ENCODE results near the gene ZBTB20. TPM values are rescaled to one million over a fixed set of nuclear protein-coding genes. Genes with fewer than 3 reads are reported as not detected.

Gene ZBTB20
- polyA plus RNA-seq, 1 donor from 2014 or later: 4.8 TPM

DNA sequence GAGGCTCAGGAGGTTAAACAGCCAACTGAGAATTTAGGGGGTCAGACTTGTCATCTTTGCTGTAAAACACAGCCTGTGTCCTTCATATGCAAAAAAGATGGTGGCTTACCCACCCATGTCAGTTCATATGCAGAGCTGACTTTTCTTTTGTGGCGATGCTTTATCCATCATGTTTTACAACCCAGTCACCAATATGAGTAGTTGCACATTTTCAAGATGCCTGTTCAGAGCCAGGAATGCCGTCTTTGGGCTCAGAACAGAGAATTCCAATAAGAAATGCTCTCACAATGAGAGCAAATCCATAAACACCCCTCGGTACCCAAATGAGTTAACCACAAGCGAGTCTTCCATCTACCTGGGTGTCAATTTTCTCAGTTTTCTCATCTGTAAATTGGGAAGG, 769.7 kb downstream of the ZBTB20 start:
- Histone ChIP-seq H2AFZ (ENCODE audit: low read depth, low read length) (no peak overlapping the region), H3K79me2 (replicated peaks; ENCODE audit: insufficient read depth, low read length) (no peaks in the 10 kb centered on the region), H3K36me3 (ENCODE audit: insufficient read depth, low read length) (peaks cover 22% of the 10 kb centered on the region), H3K27me3 (ENCODE audit: insufficient read depth, low read depth, low read length) (no peaks in the 10 kb centered on the region), H3K9me3 (ENCODE audit: low read length) (no peaks in the 10 kb centered on the region), H3K9me2 (ENCODE audit: insufficient read depth, low read length) (no peaks in the 10 kb centered on the region), H4K20me1 (ENCODE audit: insufficient read depth) (no peaks in the 10 kb centered on the region), H3F3A (ENCODE audit: insufficient read depth, low read length, poor library complexity, severe bottlenecking) (no peaks in the 10 kb centered on the region), H3K4me3 (ENCODE audit: low read length) (no peak overlapping the region), H3K9ac (ENCODE audit: low read length) (no peak overlapping the region), H3K27ac (ENCODE audit: low read length) (no peak overlapping the region), H3K4me2 (ENCODE audit: low read length) (no peak overlapping the region)
- no peak for TF ChIP-seq EP300 (conservative IDR thresholded peaks at IDR 0.05; ENCODE audit: poor library complexity, severe bottlenecking)
- TF ChIP-seq, protein P1, sequence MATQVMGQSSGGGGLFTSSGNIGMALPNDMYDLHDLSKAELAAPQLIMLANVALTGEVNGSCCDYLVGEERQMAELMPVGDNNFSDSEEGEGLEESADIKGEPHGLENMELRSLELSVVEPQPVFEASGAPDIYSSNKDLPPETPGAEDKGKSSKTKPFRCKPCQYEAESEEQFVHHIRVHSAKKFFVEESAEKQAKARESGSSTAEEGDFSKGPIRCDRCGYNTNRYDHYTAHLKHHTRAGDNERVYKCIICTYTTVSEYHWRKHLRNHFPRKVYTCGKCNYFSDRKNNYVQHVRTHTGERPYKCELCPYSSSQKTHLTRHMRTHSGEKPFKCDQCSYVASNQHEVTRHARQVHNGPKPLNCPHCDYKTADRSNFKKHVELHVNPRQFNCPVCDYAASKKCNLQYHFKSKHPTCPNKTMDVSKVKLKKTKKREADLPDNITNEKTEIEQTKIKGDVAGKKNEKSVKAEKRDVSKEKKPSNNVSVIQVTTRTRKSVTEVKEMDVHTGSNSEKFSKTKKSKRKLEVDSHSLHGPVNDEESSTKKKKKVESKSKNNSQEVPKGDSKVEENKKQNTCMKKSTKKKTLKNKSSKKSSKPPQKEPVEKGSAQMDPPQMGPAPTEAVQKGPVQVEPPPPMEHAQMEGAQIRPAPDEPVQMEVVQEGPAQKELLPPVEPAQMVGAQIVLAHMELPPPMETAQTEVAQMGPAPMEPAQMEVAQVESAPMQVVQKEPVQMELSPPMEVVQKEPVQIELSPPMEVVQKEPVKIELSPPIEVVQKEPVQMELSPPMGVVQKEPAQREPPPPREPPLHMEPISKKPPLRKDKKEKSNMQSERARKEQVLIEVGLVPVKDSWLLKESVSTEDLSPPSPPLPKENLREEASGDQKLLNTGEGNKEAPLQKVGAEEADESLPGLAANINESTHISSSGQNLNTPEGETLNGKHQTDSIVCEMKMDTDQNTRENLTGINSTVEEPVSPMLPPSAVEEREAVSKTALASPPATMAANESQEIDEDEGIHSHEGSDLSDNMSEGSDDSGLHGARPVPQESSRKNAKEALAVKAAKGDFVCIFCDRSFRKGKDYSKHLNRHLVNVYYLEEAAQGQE (IDR thresholded peaks at IDR 0.05; ENCODE audit: borderline replicate concordance): no peak
- no peak for TF ChIP-seq RAD21 (conservative IDR thresholded peaks at IDR 0.05)
- no peak for TF ChIP-seq POLR2AphosphoS5 (IDR thresholded peaks at IDR 0.05)
- TF ChIP-seq TAF1 (IDR thresholded peaks at IDR 0.05; ENCODE audit: low read depth): no peak

- Histone ChIP-seq H3K27me3 (ENCODE audit: insufficient read depth, low read depth, low read length) (no peaks in the 10 kb centered on the region), H3K4me3 (ENCODE audit: low read length) (no peak overlapping the region), H2AFZ (ENCODE audit: low read depth, low read length) (no peak overlapping the region), H3F3A (ENCODE audit: insufficient read depth, low read length, poor library complexity, severe bottlenecking) (no peaks in the 10 kb centered on the region), H3K9me3 (ENCODE audit: low read length) (no peaks in the 10 kb centered on the region), H4K20me1 (ENCODE audit: insufficient read depth) (no peaks in the 10 kb centered on the region), H3K36me3 (ENCODE audit: insufficient read depth, low read length) (peaks cover 22% of the 10 kb centered on the region), H3K4me2 (ENCODE audit: low read length) (no peak overlapping the region), H3K79me2 (replicated peaks; ENCODE audit: insufficient read depth, low read length) (no peaks in the 10 kb centered on the region), H3K27ac (ENCODE audit: low read length) (no peak overlapping the region), H3K9me2 (ENCODE audit: insufficient read depth, low read length) (no peaks in the 10 kb centered on the region), H3K9ac (ENCODE audit: low read length) (no peak overlapping the region)
- TF ChIP-seq EZH2 (IDR thresholded peaks at IDR 0.05; ENCODE audit: borderline replicate concordance, insufficient read depth, low read length, poor library complexity, severe bottlenecking): no peak
- TF ChIP-seq EP300 (conservative IDR thresholded peaks at IDR 0.05; ENCODE audit: poor library complexity, severe bottlenecking): no peak
- TF ChIP-seq TAF1 (IDR thresholded peaks at IDR 0.05; ENCODE audit: low read depth): no peak
These were observed 770.4 kb downstream of the ZBTB20 start for GRCh38 chr3:114376516-114377185.

- Histone ChIP-seq H2AFZ (ENCODE audit: low read depth, low read length) (no peak overlapping the region), H3K4me3 (ENCODE audit: low read length) (no peak overlapping the region), H3K9me3 (ENCODE audit: low read length) (no peaks in the 10 kb centered on the region), H3K27me3 (ENCODE audit: insufficient read depth, low read depth, low read length) (no peaks in the 10 kb centered on the region), H3K9ac (ENCODE audit: low read length) (no peak overlapping the region), H3K79me2 (replicated peaks; ENCODE audit: insufficient read depth, low read length) (no peaks in the 10 kb centered on the region), H3K4me2 (ENCODE audit: low read length) (no peak overlapping the region), H3K9me2 (ENCODE audit: insufficient read depth, low read length) (no peaks in the 10 kb centered on the region), H4K20me1 (ENCODE audit: insufficient read depth) (no peaks in the 10 kb centered on the region), H3K27ac (ENCODE audit: low read length) (no peak overlapping the region), H3K36me3 (ENCODE audit: insufficient read depth, low read length) (peaks cover 22% of the 10 kb centered on the region), H3F3A (ENCODE audit: insufficient read depth, low read length, poor library complexity, severe bottlenecking) (no peaks in the 10 kb centered on the region)
- TF ChIP-seq, protein P2, sequence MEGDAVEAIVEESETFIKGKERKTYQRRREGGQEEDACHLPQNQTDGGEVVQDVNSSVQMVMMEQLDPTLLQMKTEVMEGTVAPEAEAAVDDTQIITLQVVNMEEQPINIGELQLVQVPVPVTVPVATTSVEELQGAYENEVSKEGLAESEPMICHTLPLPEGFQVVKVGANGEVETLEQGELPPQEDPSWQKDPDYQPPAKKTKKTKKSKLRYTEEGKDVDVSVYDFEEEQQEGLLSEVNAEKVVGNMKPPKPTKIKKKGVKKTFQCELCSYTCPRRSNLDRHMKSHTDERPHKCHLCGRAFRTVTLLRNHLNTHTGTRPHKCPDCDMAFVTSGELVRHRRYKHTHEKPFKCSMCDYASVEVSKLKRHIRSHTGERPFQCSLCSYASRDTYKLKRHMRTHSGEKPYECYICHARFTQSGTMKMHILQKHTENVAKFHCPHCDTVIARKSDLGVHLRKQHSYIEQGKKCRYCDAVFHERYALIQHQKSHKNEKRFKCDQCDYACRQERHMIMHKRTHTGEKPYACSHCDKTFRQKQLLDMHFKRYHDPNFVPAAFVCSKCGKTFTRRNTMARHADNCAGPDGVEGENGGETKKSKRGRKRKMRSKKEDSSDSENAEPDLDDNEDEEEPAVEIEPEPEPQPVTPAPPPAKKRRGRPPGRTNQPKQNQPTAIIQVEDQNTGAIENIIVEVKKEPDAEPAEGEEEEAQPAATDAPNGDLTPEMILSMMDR (IDR thresholded peaks at IDR 0.05; ENCODE audit: poor library complexity, severe bottlenecking): no peak
- TF ChIP-seq, protein P1 (IDR thresholded peaks at IDR 0.05; ENCODE audit: borderline replicate concordance): no peak
These were observed 771.3 kb downstream of the ZBTB20 start for GRCh38 chr3:114375608-114376421.

All from neural cell (in vitro differentiated cells).